Bronchial epithelial cell (primary cell): ENCODE results near the gene FAM120B. TPM values are rescaled to one million over a fixed set of nuclear protein-coding genes. Genes with fewer than 3 reads are reported as not detected.

ENCODE experiments used
- DNase-seq: peaks from one replicate; pipeline ENCODE4 v3.0.0-alpha.2; 2010; ENCODE audit warnings: low read depth
- FAIRE-seq: peaks from 2 replicates; lab custom pipeline; 2011; peaks lifted over from hg19 to GRCh38; lab: Jason Lieb, UNC
- H3K27me3 ChIP-seq: 2 replicates; pipeline ENCODE4 v1.5.1; 2011; ENCODE audit warnings: low read length; ENCODE audit not compliant: control insufficient read depth, insufficient read depth
- H3K36me3 ChIP-seq: 2 replicates; pipeline ENCODE4 v1.5.1; 2011; ENCODE audit warnings: low read length; ENCODE audit not compliant: control insufficient read depth, insufficient read depth
- H3K4me3 ChIP-seq: 2 replicates; pipeline ENCODE4 v1.5.1; 2011; ENCODE audit warnings: mild to moderate bottlenecking, low read depth, low read length, control low read depth
- total RNA-seq: library from RNA; depleted of rRNA; stranded (reverse); fragments of >200 nt; gene quantifications from 2 replicates; pipeline ENCODE4 v1.2.1, GENCODE V29; 2014
- TF ChIP-seq, protein P1 (sequence below): IDR thresholded peaks from 2 replicates; pipeline ENCODE4 v1.5.1; 2011; ENCODE audit warnings: mild to moderate bottlenecking, moderate library complexity, low read length, control low read depth, inconsistent platforms; ENCODE audit not compliant: insufficient read depth, severe bottlenecking

Gene FAM120B
- total RNA-seq, 1 donor from 2014 or later = 7.1 TPM

DNA sequence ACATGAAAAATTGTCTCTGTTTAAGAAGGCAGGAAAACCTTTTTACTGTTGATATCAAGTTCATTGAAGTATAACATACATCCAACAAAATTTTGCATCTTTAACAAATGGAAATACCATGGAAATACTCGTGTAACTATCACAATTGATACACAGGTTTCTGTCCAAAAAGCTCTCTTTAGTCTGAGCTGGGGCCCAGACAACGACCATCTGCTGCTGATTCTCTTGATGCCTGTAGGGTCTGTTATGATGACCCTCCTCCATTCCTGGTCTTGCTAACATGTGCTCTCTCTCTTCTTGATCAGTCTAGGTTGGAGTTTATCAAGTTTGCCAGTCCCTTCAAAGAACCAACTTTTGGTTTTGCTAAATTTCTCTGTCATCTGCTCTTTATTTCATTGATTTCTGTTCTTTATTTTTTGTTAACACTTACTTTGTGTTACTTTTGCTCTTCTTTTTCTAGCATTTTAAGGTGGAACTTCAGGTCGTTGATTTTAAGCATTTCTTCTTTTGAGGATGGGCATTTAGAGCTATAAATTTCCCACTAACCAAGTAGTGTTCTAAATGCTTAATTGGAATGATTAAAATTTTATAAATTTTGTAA is 129.8 kb downstream of the FAM120B start:
- H3K36me3 ChIP-seq = no peaks in the 10 kb centered on the region
- DNase-seq (no peak), FAIRE-seq (no peak)
- H3K27me3 ChIP-seq = no peaks in the 10 kb centered on the region
- no peak overlapping the region for H3K4me3 ChIP-seq
- TF ChIP-seq, protein P1, sequence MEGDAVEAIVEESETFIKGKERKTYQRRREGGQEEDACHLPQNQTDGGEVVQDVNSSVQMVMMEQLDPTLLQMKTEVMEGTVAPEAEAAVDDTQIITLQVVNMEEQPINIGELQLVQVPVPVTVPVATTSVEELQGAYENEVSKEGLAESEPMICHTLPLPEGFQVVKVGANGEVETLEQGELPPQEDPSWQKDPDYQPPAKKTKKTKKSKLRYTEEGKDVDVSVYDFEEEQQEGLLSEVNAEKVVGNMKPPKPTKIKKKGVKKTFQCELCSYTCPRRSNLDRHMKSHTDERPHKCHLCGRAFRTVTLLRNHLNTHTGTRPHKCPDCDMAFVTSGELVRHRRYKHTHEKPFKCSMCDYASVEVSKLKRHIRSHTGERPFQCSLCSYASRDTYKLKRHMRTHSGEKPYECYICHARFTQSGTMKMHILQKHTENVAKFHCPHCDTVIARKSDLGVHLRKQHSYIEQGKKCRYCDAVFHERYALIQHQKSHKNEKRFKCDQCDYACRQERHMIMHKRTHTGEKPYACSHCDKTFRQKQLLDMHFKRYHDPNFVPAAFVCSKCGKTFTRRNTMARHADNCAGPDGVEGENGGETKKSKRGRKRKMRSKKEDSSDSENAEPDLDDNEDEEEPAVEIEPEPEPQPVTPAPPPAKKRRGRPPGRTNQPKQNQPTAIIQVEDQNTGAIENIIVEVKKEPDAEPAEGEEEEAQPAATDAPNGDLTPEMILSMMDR = no peak

- Histone ChIP-seq H3K27me3 (no peaks in the 10 kb centered on the region), H3K4me3 (no peak overlapping the region), H3K36me3 (no peaks in the 10 kb centered on the region)
- DNase-seq (peak; percentile 14), FAIRE-seq (no peak)
- TF ChIP-seq, protein P1 = no peak
Measured at GRCh38 chr6:170437719-170438401, 131.3 kb downstream of the FAM120B start.

- Histone ChIP-seq H3K4me3 (no peak overlapping the region), H3K36me3 (no peaks in the 10 kb centered on the region), H3K27me3 (no peaks in the 10 kb centered on the region)
- peak; percentile 99 for DNase-seq
- peak; percentile 96 for FAIRE-seq
- TF ChIP-seq, protein P1 = no peak
Measured at GRCh38 chr6:170438402-170438753, 131.8 kb downstream of the FAM120B start.

DNA sequence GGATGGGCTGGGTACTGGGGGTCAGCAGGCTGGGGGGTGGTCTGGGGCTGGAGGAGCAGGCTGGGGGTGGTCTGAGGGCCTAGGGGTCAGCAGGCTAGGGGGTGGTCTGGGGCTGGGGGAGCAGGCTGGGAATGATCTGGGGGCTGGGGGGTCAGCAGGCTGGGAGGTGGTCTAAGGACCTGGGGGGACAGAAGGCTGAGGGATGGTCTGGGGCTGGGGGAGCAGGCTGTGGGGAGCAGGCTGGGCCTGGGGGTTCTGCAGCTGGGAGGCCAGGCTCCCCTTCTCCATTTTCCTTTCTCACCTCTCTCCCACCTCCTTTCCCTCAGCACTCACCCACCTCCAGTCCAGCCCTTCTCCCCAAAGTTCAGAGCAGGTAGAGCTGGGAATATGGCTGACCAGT is 132.3 kb downstream of the FAM120B start:
- TF ChIP-seq, protein P1 = no peak
- no peak for DNase-seq
- FAIRE-seq = no peak
- H3K4me3 ChIP-seq = no peak overlapping the region
- no peaks in the 10 kb centered on the region for H3K27me3 ChIP-seq
- no peaks in the 10 kb centered on the region for H3K36me3 ChIP-seq

DNA sequence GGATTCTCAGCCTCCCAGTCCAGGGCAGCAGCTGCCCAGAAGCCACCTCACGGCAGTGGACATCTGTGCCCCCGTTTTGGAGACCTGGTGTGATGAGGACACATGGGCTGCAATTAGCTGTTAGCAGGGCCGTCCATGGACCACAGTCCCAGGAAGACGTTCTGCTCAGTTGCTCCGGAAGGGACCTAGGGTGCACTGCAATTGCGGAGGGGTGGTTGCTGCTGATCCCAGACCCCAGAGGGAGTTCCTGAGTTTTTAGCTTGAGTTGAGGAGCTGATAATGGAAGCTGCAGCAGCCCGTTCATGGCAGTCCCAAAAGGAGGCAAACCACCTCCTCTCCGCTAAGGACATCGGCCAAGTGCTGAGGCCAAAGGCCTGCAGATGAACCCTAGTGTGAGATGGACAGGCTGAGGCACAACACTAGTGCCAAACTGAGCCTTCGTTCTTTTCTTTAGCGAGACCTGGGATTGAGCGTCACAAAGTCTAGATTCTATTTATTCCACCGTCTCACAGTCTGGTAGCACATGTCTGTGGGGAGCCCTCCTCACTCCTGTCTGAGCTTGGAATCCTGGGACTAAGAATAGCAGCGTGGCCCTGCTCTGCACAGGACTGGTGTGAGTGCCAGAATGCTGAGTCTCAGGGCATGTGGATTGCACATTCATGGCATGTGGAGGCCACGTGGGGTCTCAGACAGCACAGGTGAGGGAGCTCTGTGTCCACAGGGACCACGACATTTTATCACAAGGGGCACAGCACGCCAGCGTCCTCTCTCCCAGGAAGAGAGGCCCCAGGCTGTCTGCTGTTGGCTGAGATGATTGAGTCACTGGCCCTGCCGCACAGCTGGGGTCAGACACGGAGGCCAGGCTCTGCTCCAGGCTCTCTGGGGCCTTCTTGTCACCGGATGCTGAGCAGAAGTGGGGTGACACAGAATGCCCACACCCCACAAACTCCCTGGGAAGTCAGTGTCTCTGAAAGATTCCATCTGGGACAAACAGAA is 133.1 kb downstream of the FAM120B start:
- H3K27me3 ChIP-seq = no peaks in the 10 kb centered on the region
- TF ChIP-seq, protein P1 = no peak
- H3K36me3 ChIP-seq = no peaks in the 10 kb centered on the region
- DNase-seq (no peak), FAIRE-seq (peak; percentile 32)
- H3K4me3 ChIP-seq = no peak overlapping the region
